CD14-positive monocyte (primary cell): ENCODE results near the gene SPRR2G. TPM values are rescaled to one million over a fixed set of nuclear protein-coding genes. Genes with fewer than 3 reads are reported as not detected.
"Not testable (repeated sequence)": the region's sequence is repeated elsewhere in the genome, so short reads cannot be mapped to it uniquely, and the experiment has no call there.

ENCODE experiments used
- DNase-seq, 3 donors: peaks; one replicate each; pipeline ENCODE4 v3.0.0-alpha.2; 2011 to 2022
- H2AFZ ChIP-seq: 2 replicates; pipeline ENCODE4 v1.6.0; 2012; ENCODE audit warnings: mild to moderate bottlenecking, low read depth, low read length, inconsistent platforms; ENCODE audit not compliant: insufficient read depth, poor library complexity, severe bottlenecking
- H3K27ac ChIP-seq, 2 donors: 1 replicate in 1 of 2; 2 replicates in 1 of 2; pipeline ENCODE4 v1.5.1; 2012 to 2013; ENCODE audit warnings: low read length in 2 of 2, control low read depth in 1 of 2, inconsistent platforms in 1 of 2, low read depth in 1 of 2, mild to moderate bottlenecking in 1 of 2
- H3K27me3 ChIP-seq, 2 donors: one replicate each; pipeline versions ENCODE4 v1.6.0 to v1.6.1; 2011 to 2013; ENCODE audit warnings: low read length in 2 of 2; ENCODE audit not compliant: control insufficient read depth in 2 of 2, insufficient read depth in 2 of 2
- H3K36me3 ChIP-seq, 2 donors: replicated peaks in 1 of 2; 1 replicate in 1 of 2; 2 replicates in 1 of 2; pipeline versions ENCODE4 v1.5.1 to v1.6.1; 2012 to 2013; ENCODE audit warnings: low read length in 2 of 2, control low read depth in 1 of 2, inconsistent platforms in 1 of 2, mild to moderate bottlenecking in 1 of 2; ENCODE audit not compliant: insufficient read depth in 2 of 2, control insufficient read depth in 1 of 2
- H3K4me1 ChIP-seq, 2 donors: 1 replicate in 1 of 2; 2 replicates in 1 of 2; pipeline versions ENCODE4 v1.5.1 to v1.6.1; 2012 to 2013; ENCODE audit warnings: low read length in 2 of 2, control low read depth in 1 of 2, inconsistent platforms in 1 of 2, mild to moderate bottlenecking in 1 of 2, moderate library complexity in 1 of 2; ENCODE audit not compliant: insufficient read depth in 2 of 2, control insufficient read depth in 1 of 2
- H3K4me2 ChIP-seq: replicated peaks from 2 replicates; pipeline ENCODE3; 2012; ENCODE audit warnings: low read length, moderate library complexity, mild to moderate bottlenecking; ENCODE audit not compliant: poor library complexity, severe bottlenecking; ENCODE audit errors: extremely low read depth
- H3K4me3 ChIP-seq, 3 experiments: fragments of 200-600 bp in 1 of 3; sonication (generic) in 1 of 3; replicated peaks in 1 of 3; 1 replicate in 2 of 3; 2 replicates in 1 of 3; pipeline ENCODE4 v1.5.1; 2011 to 2013; ENCODE audit warnings: low read length in 3 of 3, mild to moderate bottlenecking in 3 of 3, control low read depth in 2 of 3, low read depth in 2 of 3, inconsistent platforms in 1 of 3, moderate library complexity in 1 of 3
- H3K79me2 ChIP-seq: 2 replicates; pipeline ENCODE4 v1.6.0; 2012; ENCODE audit warnings: mild to moderate bottlenecking, control low read depth, inconsistent platforms, low read length, moderate library complexity; ENCODE audit not compliant: insufficient read depth
- H3K9ac ChIP-seq: 2 replicates; pipeline ENCODE4 v1.6.0; 2017; ENCODE audit warnings: low read length, mild to moderate bottlenecking; ENCODE audit not compliant: insufficient read depth, poor library complexity, severe bottlenecking
- H3K9me3 ChIP-seq, 2 donors: replicated peaks in 1 of 2; 1 replicate in 1 of 2; 2 replicates in 1 of 2; pipeline versions ENCODE4 v1.5.1 to v1.6.1; 2012 to 2013; ENCODE audit warnings: low read length in 2 of 2, control low read depth in 1 of 2; ENCODE audit not compliant: control insufficient read depth in 1 of 2, insufficient read depth in 1 of 2
- H4K20me1 ChIP-seq: 2 replicates; pipeline ENCODE4 v1.6.0; 2012; ENCODE audit warnings: mild to moderate bottlenecking, low read length, control low read depth, moderate library complexity; ENCODE audit not compliant: insufficient read depth
- H3K27ac Mint-ChIP-seq, 7 donors: one replicate each; pipeline ENCODE4 v1.8.0; 2020; ENCODE audit warnings: mild to moderate bottlenecking in 7 of 7, mixed read lengths in 7 of 7, moderate library complexity in 6 of 7, inconsistent platforms in 2 of 7
- H3K27me3 Mint-ChIP-seq, 3 donors: one replicate each; pipeline ENCODE4 v1.8.0; 2021 to 2022; ENCODE audit warnings: low read depth in 3 of 3, mild to moderate bottlenecking in 3 of 3, mixed read lengths in 3 of 3, moderate library complexity in 3 of 3, inconsistent platforms in 1 of 3
- H3K36me3 Mint-ChIP-seq, 2 donors: one replicate each; pipeline ENCODE4 v1.8.0; 2020; ENCODE audit warnings: mixed read lengths in 2 of 2, inconsistent platforms in 1 of 2, mild to moderate bottlenecking in 1 of 2
- H3K4me1 Mint-ChIP-seq: one replicate; pipeline ENCODE4 v1.8.0; 2020; ENCODE audit warnings: mild to moderate bottlenecking, mixed read lengths
- H3K4me3 Mint-ChIP-seq, 2 donors: one replicate each; pipeline ENCODE4 v1.8.0; 2020; ENCODE audit warnings: mild to moderate bottlenecking in 2 of 2, mixed read lengths in 2 of 2, moderate library complexity in 1 of 2
- H3K9me3 Mint-ChIP-seq, 7 donors: one replicate each; pipeline ENCODE4 v1.8.0; 2020 to 2022; ENCODE audit warnings: mixed read lengths in 7 of 7, mild to moderate bottlenecking in 6 of 7, moderate library complexity in 6 of 7, inconsistent platforms in 2 of 7
- WGBS: methylation state at CpG from one replicate; pipeline ENCODE4 v1.1.5; 2013; ENCODE audit warnings: missing lambda C conversion rate; ENCODE audit not compliant: insufficient coverage; 5-methylcytosine and 5-hydroxymethylcytosine counted together
- intact Hi-C, 2 donors: fragments of 100-400 bp; cut with micrococcal nuclease; formaldehyde crosslinking; loops; one replicate each; pipeline versions ENCODE4 v1.15.0 to v1.15.1; 2023
- polyA plus RNA-seq, 3 donors: library from polyadenylated mRNA; depleted of rRNA in 1 of 3; unstranded in 2 of 3; stranded (reverse) in 1 of 3; fragments of 300-500 nt in 2 of 3; fragments of >200 nt in 1 of 3; fragmentation: Illumina TruSeq in 2 of 3; gene quantifications; 1 replicate in 2 of 3; 2 replicates in 1 of 3; pipeline ENCODE4 v1.2.3, GENCODE V29; 2012 to 2021
- TF ChIP-seq, protein P1 (sequence below): fragments of 200-600 bp; IDR thresholded peaks from one replicate; pipeline ENCODE4 v1.8.0; 2022; ENCODE audit warnings: antibody characterized with exemption, mild to moderate bottlenecking

SPRR2G gene
- polyA plus RNA-seq, 3 donors = not detected

DNA sequence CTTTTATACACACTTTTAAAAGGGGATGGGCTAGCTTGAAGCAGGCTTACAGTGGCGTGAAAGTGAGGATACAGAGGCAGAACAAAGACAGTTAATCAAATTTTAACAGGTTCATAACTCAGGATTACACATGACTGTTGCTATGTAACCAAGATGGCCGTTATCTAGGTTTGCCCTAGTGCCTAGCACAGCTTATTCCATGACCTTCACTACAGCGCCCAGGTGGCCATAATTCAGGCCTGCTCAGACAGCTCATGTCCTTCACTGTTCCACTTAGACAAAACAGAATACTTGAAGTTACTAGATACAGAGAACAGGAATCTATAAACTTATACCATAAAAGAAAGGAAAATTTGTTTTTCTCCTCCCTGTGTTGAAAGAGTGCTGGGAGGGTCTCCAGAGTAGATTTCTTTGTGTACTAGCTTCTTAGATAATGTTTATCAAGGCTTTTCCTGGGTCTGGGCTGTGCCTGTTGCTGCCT, 31.2 kb downstream of the SPRR2G start:
- intact Hi-C loops = no loop called here
- H4K20me1 ChIP-seq = no peaks in the 10 kb centered on the region
- no peak overlapping the region for H3K27ac ChIP-seq
- TF ChIP-seq, protein P1, sequence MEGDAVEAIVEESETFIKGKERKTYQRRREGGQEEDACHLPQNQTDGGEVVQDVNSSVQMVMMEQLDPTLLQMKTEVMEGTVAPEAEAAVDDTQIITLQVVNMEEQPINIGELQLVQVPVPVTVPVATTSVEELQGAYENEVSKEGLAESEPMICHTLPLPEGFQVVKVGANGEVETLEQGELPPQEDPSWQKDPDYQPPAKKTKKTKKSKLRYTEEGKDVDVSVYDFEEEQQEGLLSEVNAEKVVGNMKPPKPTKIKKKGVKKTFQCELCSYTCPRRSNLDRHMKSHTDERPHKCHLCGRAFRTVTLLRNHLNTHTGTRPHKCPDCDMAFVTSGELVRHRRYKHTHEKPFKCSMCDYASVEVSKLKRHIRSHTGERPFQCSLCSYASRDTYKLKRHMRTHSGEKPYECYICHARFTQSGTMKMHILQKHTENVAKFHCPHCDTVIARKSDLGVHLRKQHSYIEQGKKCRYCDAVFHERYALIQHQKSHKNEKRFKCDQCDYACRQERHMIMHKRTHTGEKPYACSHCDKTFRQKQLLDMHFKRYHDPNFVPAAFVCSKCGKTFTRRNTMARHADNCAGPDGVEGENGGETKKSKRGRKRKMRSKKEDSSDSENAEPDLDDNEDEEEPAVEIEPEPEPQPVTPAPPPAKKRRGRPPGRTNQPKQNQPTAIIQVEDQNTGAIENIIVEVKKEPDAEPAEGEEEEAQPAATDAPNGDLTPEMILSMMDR = no peak
- Mint-ChIP-seq H3K27ac (no peak overlapping the region), H3K36me3 (no peaks in the 10 kb centered on the region), H3K4me3 (no peak overlapping the region), H3K27me3 (peaks cover 7 to 19% (median 10%) of the 10 kb centered on the region in 3 donors), H3K4me1 (no peaks in the 10 kb centered on the region), H3K9me3 (peaks cover 0 to 10% (median 0%) of the 10 kb centered on the region in 7 donors)
- no peaks in the 10 kb centered on the region for H3K79me2 ChIP-seq
- no peak for DNase-seq
- H3K4me1 ChIP-seq = no peaks in the 10 kb centered on the region
- no peak overlapping the region for H3K9ac ChIP-seq
- no peak overlapping the region for H2AFZ ChIP-seq
- H3K4me2 ChIP-seq = no peak overlapping the region
- peaks cover 0 to 5% of the 10 kb centered on the region in 2 donors for H3K27me3 ChIP-seq
- WGBS = 50% methylated on average over 1 of the region's 3 CpGs
- H3K9me3 ChIP-seq = peaks cover 0 to 3% of the 10 kb centered on the region in 2 donors
- no peak overlapping the region for H3K4me3 ChIP-seq
- H3K36me3 ChIP-seq = no peaks in the 10 kb centered on the region

- H3K27me3 Mint-ChIP-seq = peaks cover 4 to 11% (median 5%) of the 10 kb centered on the region in 3 donors
- H3K27ac Mint-ChIP-seq, H3K36me3 ChIP-seq, H3K36me3 Mint-ChIP-seq, H3K4me1 ChIP-seq, H3K9me3 Mint-ChIP-seq, H3K27ac ChIP-seq, H3K4me2 ChIP-seq, intact Hi-C loops, H3K4me3 Mint-ChIP-seq, H3K9ac ChIP-seq, H3K4me3 ChIP-seq, H3K9me3 ChIP-seq, H3K4me1 Mint-ChIP-seq, DNase-seq, H2AFZ ChIP-seq, H4K20me1 ChIP-seq, H3K27me3 ChIP-seq, H3K79me2 ChIP-seq: not testable (repeated sequence)
Measured at GRCh38 chr1:153115264-153115663, 35.4 kb downstream of the SPRR2G start.
